Stimulated activated CD4-positive, alpha-beta T cell treated with anti-CD3 and anti-CD28 coated beads, Interleukin-2, amount 100 ng/mL, for 24 hours (primary cell): ENCODE measurements around the gene FOXJ1.
"Not testable (repeated sequence)": the region's sequence is repeated elsewhere in the genome, so short reads cannot be mapped to it uniquely, and the experiment has no call there.

Source experiments
- DNase-seq, 2 donors: peaks; one replicate each; pipeline ENCODE4 v3.0.0-alpha.2; 2020

Gene FOXJ1

GRCh38 chr17:76141212-76142038, at the start of gene FOXJ1:
TSS of gene FOXJ1 (minus strand) at chr17:76141245. CDS start at chr17:76140395, 850 bp downstream.
- peak; percentile 88 to 91 for DNase-seq

- no peak for DNase-seq
Measured at GRCh38 chr17:76189741-76190140, 48.7 kb upstream of the FOXJ1 start.

- no peak for DNase-seq
Measured at GRCh38 chr17:76189247-76189646, 48.2 kb upstream of the FOXJ1 start.

GRCh38 chr17:76188213-76189016, 47.4 kb upstream of the FOXJ1 start:
- no peak for DNase-seq

GRCh38 chr17:76186774-76187173, 45.7 kb upstream of the FOXJ1 start:
- DNase-seq: not testable (repeated sequence)

GRCh38 chr17:76184290-76184689, 43.2 kb upstream of the FOXJ1 start:
- no peak for DNase-seq

- DNase-seq: peak; percentile 97 to 98
Measured at GRCh38 chr17:76182016-76182764, 41.1 kb upstream of the FOXJ1 start.

GRCh38 chr17:76179496-76180467, 38.7 kb upstream of the FOXJ1 start:
- peak in 1 of 2 donors; percentile 43 for DNase-seq

- DNase-seq: no peak
Measured at GRCh38 chr17:76178124-76178523, 37.1 kb upstream of the FOXJ1 start.

GRCh38 chr17:76176701-76177574, 35.9 kb upstream of the FOXJ1 start:
- no peak for DNase-seq

GRCh38 chr17:76174037-76174436, 33.0 kb upstream of the FOXJ1 start:
- no peak for DNase-seq

GRCh38 chr17:76173474-76173873, 32.4 kb upstream of the FOXJ1 start:
- DNase-seq: no peak

GRCh38 chr17:76171706-76172105, 30.7 kb upstream of the FOXJ1 start:
- DNase-seq: no peak

GRCh38 chr17:76170114-76170513, 29.1 kb upstream of the FOXJ1 start:
- DNase-seq: no peak

GRCh38 chr17:76166906-76167305, 25.9 kb upstream of the FOXJ1 start:
- DNase-seq: no peak

GRCh38 chr17:76166168-76166567, 25.1 kb upstream of the FOXJ1 start:
- no peak for DNase-seq

- DNase-seq: no peak
Measured at GRCh38 chr17:76164331-76164730, 23.3 kb upstream of the FOXJ1 start.

- no peak for DNase-seq
Measured at GRCh38 chr17:76163919-76164318, 22.9 kb upstream of the FOXJ1 start.

GRCh38 chr17:76161619-76162266, 20.7 kb upstream of the FOXJ1 start:
- DNase-seq: no peak

GRCh38 chr17:76160896-76161528, 20.0 kb upstream of the FOXJ1 start:
- DNase-seq: no peak
